K562 (cell line): ENCODE results near the gene ERICH2. TPM values are rescaled to one million over a fixed set of nuclear protein-coding genes. Genes with fewer than 3 reads are reported as not detected.

Experiments
- BCOR ChIP-seq: fragments of 450-650 bp; IDR thresholded peaks from 2 replicates; pipeline ENCODE4 v1.6.1; 2016
- CEBPG ChIP-seq, 3 experiments: fragments of 200-800 bp in 1 of 3; sonication (Bioruptor generic) in 1 of 3; sonication (generic) in 1 of 3; formaldehyde crosslinking in 1 of 3; IDR thresholded peaks in 2 of 3; conservative IDR thresholded peaks in 1 of 3; 2 replicates each; pipeline versions ENCODE4 v1.6.1 to v1.8.0; 2016 to 2022; ENCODE audit warnings: missing compliant biosample characterization in 2 of 3, missing genetic modification characterization in 2 of 3, mild to moderate bottlenecking in 1 of 3, missing genetic modification reagents in 1 of 3
- ELF4 ChIP-seq: fragments of 450-650 bp; formaldehyde crosslinking; IDR thresholded peaks from 2 replicates; pipeline ENCODE4 v1.4.0; 2022; ENCODE audit warnings: missing genetic modification characterization
- ELK1 ChIP-seq: sonication (generic); formaldehyde crosslinking; IDR thresholded peaks from 2 replicates; pipeline ENCODE4 v1.8.1; 2022; ENCODE audit warnings: missing genetic modification reagents
- GABPB2 ChIP-seq: fragments of 250-450 bp; sonication (Bioruptor Pico); conservative IDR thresholded peaks from 2 replicates; pipeline ENCODE4 v1.5.1; 2021; ENCODE audit warnings: mild to moderate bottlenecking
- KDM2B ChIP-seq: fragments of 250-450 bp; sonication (Bioruptor Pico); IDR thresholded peaks from 2 replicates; pipeline ENCODE4 v1.8.0; 2021; ENCODE audit warnings: mild to moderate bottlenecking, moderate library complexity
- OTX1 ChIP-seq: fragments of 450-650 bp; formaldehyde crosslinking; IDR thresholded peaks from 2 replicates; pipeline ENCODE4 v1.4.0; 2022; ENCODE audit warnings: mild to moderate bottlenecking
- RFX5 ChIP-seq: IDR thresholded peaks from 2 replicates; pipeline ENCODE4 v1.6.1; 2011; ENCODE audit warnings: low read depth, mild to moderate bottlenecking, improper control_type of control experiment, low read length
- XRCC4 ChIP-seq: IDR thresholded peaks from one replicate; pipeline ENCODE4 v1.6.1; 2011; ENCODE audit not compliant: insufficient read depth, insufficient read length; ENCODE audit errors: extremely low read depth
- XRCC5 ChIP-seq: fragments of 200-400 bp; formaldehyde crosslinking; IDR thresholded peaks from 2 replicates; pipeline ENCODE4 v1.6.1; 2017; ENCODE audit warnings: low read depth, mild to moderate bottlenecking, low read length
- ZNF740 ChIP-seq, 3 experiments: fragments of 200-800 bp in 1 of 3; sonication (Bioruptor generic) in 1 of 3; sonication (generic) in 1 of 3; formaldehyde crosslinking in 1 of 3; IDR thresholded peaks; 2 replicates each; pipeline versions ENCODE4 v1.6.1 to v1.8.0; 2016 to 2022; ENCODE audit warnings: mild to moderate bottlenecking in 2 of 3, missing compliant biosample characterization in 2 of 3, missing genetic modification characterization in 2 of 3, missing genetic modification reagents in 1 of 3
- ZNF766 ChIP-seq: fragments of 200-800 bp; sonication (Bioruptor generic); conservative IDR thresholded peaks from 2 replicates; pipeline ENCODE4 v1.6.1; 2016; ENCODE audit warnings: missing genetic modification characterization, missing compliant biosample characterization
- polyA plus RNA-seq, 8 experiments: library from polyadenylated mRNA; depleted of rRNA in 4 of 8; stranded (reverse) in 5 of 8; unstranded in 3 of 8; fragments of >200 nt; fragmentation: Nextera tagmentation in 2 of 8; fragmentation: Illumina TruSeq in 1 of 8; extraction: Ambion mirVana in 2 of 8; extraction: Trizol in 1 of 8; gene quantifications; 2 replicates each; pipeline versions ENCODE4 v1.2.1 to v1.2.3, GENCODE V29; 2011 to 2014; ENCODE audit warnings: inconsistent platforms in 1 of 8, missing spikeins in 1 of 8
- total RNA-seq, 7 experiments: library from RNA; depleted of rRNA in 6 of 7; stranded (reverse); fragments of >200 nt in 6 of 7; fragmentation: Illumina TruSeq in 2 of 7; extraction: Trizol in 2 of 7; gene quantifications; 2 replicates each; pipeline versions ENCODE4 v1.2.1 to v1.2.3, GENCODE V29; 2011 to 2021; ENCODE audit warnings: low replicate concordance in 1 of 7
- TF ChIP-seq, protein P1 (sequence below), 2 experiments: fragments of 450-650 bp; formaldehyde crosslinking in 1 of 2; IDR thresholded peaks; 2 replicates each; pipeline versions ENCODE4 v1.4.0 to v1.6.1; 2014 to 2020; ENCODE audit warnings: mild to moderate bottlenecking in 2 of 2, borderline replicate concordance in 1 of 2, low read depth in 1 of 2
- TF ChIP-seq, protein P2 (sequence below): IDR thresholded peaks from 2 replicates; pipeline ENCODE4 v1.6.1; 2016; ENCODE audit warnings: missing genetic modification characterization, missing compliant biosample characterization

ERICH2 gene
- total and polyA plus RNA-seq, 9 of the 15 experiments (the other 6 are each of a cell fraction or from before 2014, with no cell fraction given): 0.85 to 2.4 (median 1.6) TPM

DNA sequence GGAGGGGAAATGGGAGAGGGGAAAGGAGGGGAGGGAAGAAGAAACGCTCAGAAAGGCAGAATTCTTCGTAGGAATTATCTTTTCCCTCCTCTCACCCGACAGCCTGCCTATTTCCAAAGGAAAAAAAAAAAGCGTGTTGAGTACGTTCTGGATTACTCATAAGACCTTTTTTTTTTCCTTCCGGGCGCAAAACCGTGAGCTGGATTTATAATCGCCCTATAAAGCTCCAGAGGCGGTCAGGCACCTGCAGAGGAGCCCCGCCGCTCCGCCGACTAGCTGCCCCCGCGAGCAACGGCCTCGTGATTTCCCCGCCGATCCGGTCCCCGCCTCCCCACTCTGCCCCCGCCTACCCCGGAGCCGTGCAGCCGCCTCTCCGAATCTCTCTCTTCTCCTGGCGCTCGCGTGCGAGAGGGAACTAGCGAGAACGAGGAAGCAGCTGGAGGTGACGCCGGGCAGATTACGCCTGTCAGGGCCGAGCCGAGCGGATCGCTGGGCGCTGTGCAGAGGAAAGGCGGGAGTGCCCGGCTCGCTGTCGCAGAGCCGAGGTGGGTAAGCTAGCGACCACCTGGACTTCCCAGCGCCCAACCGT, 46.4 kb downstream of the ERICH2 start, which contains the start of gene GAD1 (continued):
- TF ChIP-seq, protein P1, sequence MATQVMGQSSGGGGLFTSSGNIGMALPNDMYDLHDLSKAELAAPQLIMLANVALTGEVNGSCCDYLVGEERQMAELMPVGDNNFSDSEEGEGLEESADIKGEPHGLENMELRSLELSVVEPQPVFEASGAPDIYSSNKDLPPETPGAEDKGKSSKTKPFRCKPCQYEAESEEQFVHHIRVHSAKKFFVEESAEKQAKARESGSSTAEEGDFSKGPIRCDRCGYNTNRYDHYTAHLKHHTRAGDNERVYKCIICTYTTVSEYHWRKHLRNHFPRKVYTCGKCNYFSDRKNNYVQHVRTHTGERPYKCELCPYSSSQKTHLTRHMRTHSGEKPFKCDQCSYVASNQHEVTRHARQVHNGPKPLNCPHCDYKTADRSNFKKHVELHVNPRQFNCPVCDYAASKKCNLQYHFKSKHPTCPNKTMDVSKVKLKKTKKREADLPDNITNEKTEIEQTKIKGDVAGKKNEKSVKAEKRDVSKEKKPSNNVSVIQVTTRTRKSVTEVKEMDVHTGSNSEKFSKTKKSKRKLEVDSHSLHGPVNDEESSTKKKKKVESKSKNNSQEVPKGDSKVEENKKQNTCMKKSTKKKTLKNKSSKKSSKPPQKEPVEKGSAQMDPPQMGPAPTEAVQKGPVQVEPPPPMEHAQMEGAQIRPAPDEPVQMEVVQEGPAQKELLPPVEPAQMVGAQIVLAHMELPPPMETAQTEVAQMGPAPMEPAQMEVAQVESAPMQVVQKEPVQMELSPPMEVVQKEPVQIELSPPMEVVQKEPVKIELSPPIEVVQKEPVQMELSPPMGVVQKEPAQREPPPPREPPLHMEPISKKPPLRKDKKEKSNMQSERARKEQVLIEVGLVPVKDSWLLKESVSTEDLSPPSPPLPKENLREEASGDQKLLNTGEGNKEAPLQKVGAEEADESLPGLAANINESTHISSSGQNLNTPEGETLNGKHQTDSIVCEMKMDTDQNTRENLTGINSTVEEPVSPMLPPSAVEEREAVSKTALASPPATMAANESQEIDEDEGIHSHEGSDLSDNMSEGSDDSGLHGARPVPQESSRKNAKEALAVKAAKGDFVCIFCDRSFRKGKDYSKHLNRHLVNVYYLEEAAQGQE (IDR thresholded peaks at IDR 0.05; ENCODE audit: borderline replicate concordance): peak; percentile 67
- TF ChIP-seq, protein P1 (CRISPR knock-in tag; IDR thresholded peaks at IDR 0.05; ENCODE audit: low read depth): no peak
- TF ChIP-seq BCOR: peak; percentile 71
- TF ChIP-seq ELK1 (CRISPR knock-in tag): no peak
- TF ChIP-seq KDM2B (CRISPR knock-in tag): peak; percentile 34; the same call in 1 of the 2 replicates
- no peak for TF ChIP-seq XRCC5
- TF ChIP-seq, protein P2, sequence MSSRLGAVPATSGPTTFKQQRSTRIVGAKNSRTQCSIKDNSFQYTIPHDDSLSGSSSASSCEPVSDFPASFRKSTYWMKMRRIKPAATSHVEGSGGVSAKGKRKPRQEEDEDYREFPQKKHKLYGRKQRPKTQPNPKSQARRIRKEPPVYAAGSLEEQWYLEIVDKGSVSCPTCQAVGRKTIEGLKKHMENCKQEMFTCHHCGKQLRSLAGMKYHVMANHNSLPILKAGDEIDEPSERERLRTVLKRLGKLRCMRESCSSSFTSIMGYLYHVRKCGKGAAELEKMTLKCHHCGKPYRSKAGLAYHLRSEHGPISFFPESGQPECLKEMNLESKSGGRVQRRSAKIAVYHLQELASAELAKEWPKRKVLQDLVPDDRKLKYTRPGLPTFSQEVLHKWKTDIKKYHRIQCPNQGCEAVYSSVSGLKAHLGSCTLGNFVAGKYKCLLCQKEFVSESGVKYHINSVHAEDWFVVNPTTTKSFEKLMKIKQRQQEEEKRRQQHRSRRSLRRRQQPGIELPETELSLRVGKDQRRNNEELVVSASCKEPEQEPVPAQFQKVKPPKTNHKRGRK (tag): peak; percentile 97
- no peak for TF ChIP-seq XRCC4
- no peak for TF ChIP-seq RFX5
- no peak for TF ChIP-seq CEBPG (CRISPR knock-in tag; IDR thresholded peaks at IDR 0.05)
- TF ChIP-seq CEBPG (tag; conservative IDR thresholded peaks at IDR 0.05 in 1 of 2, IDR thresholded peaks at IDR 0.05 in 1 of 2): no peak
- TF ChIP-seq OTX1 (CRISPR knock-in tag): no peak
- no peak for TF ChIP-seq ELF4 (CRISPR knock-in tag)
- no peak for TF ChIP-seq GABPB2 (CRISPR knock-in tag)
- 0 out of 2 replicates have a peak, but pooled peaks have one; percentile 52 for TF ChIP-seq ZNF766 (CRISPR knock-in tag)
- TF ChIP-seq ZNF740 (CRISPR knock-in tag; IDR thresholded peaks at IDR 0.05): no peak
- TF ChIP-seq ZNF740 (tag; IDR thresholded peaks at IDR 0.05): no peak
